A673 (cell line): ENCODE data around the gene TACC2. TPM values are rescaled to one million over a fixed set of nuclear protein-coding genes. Genes with fewer than 3 reads are reported as not detected.
"Not testable (repeated sequence)": the region's sequence is repeated elsewhere in the genome, so short reads cannot be mapped to it uniquely, and the experiment has no call there.

ENCODE experiments used
- BruUV-seq: library from RNA; stranded (reverse); fragments of 400-500 nt; replicated peaks from 2 replicates; lab custom pipeline; 2021; lab: Mats Ljungman, UMichigan
- CTCF ChIA-PET: fragments of 300-600 bp; sonication (Branson Sonifier 250); formaldehyde crosslinking; loops from one replicate; lab custom pipeline; 2022; ENCODE audit warnings: antibody characterized with exemption; lab: Charles Lee
- POLR2A ChIA-PET: fragments of 300-600 bp; sonication (Branson Sonifier 250); formaldehyde crosslinking; loops from one replicate; lab custom pipeline; 2022; ENCODE audit warnings: antibody characterized with exemption; ENCODE audit not compliant: low non-redundant PET; lab: Charles Lee
- DNase-seq: peaks from one replicate; pipeline ENCODE4 v3.0.0-alpha.2; 2015; ENCODE audit warnings: low spot score
- H3K27ac ChIP-seq: fragments of 200-600 bp; sonication (generic); 2 replicates; pipeline ENCODE4 v1.5.1; 2016; ENCODE audit warnings: mixed run types, low read depth, mild to moderate bottlenecking, mixed read lengths, antibody characterized with exemption, low read length; ENCODE audit not compliant: poor library complexity, severe bottlenecking
- H3K27me3 ChIP-seq: fragments of 200-600 bp; sonication (generic); replicated peaks from 2 replicates; pipeline ENCODE4 v1.6.1; 2017; ENCODE audit warnings: mixed run types, low read depth, mild to moderate bottlenecking, mixed read lengths, antibody characterized with exemption, low read length; ENCODE audit not compliant: insufficient read depth, poor library complexity
- H3K36me3 ChIP-seq: fragments of 200-600 bp; sonication (generic); 2 replicates; pipeline ENCODE4 v1.6.1; 2016; ENCODE audit warnings: mixed run types, mild to moderate bottlenecking, mixed read lengths, antibody characterized with exemption, low read length; ENCODE audit not compliant: insufficient read depth, poor library complexity, severe bottlenecking
- H3K4me1 ChIP-seq: fragments of 200-600 bp; sonication (generic); 2 replicates; pipeline ENCODE4 v1.6.1; 2017; ENCODE audit warnings: mixed run types, mild to moderate bottlenecking, mixed read lengths, antibody characterized with exemption, low read length; ENCODE audit not compliant: insufficient read depth, poor library complexity, severe bottlenecking
- H3K4me3 ChIP-seq: fragments of 200-600 bp; sonication (generic); 2 replicates; pipeline ENCODE4 v1.5.1; 2016; ENCODE audit warnings: low read depth, mixed run types, mild to moderate bottlenecking, mixed read lengths, low read length; ENCODE audit not compliant: poor library complexity, severe bottlenecking
- H3K9me3 ChIP-seq: fragments of 200-600 bp; sonication (generic); 2 replicates; pipeline ENCODE4 v1.6.1; 2016; ENCODE audit warnings: mixed run types, low read depth, mild to moderate bottlenecking, mixed read lengths, antibody characterized with exemption, low read length; ENCODE audit not compliant: poor library complexity, severe bottlenecking
- EZH2 ChIP-seq: fragments of 200-600 bp; sonication (generic); IDR thresholded peaks from 2 replicates; pipeline ENCODE4 v1.6.1; 2017; ENCODE audit warnings: borderline replicate concordance, low read depth, mild to moderate bottlenecking, mixed read lengths, antibody characterized with exemption, low read length; ENCODE audit not compliant: poor library complexity, severe bottlenecking
- intact Hi-C: fragments of 100-400 bp; cut with micrococcal nuclease; formaldehyde crosslinking; loops from one replicate; pipeline ENCODE4 v1.10.0; 2022; ENCODE audit not compliant: unreplicated experiment
- total RNA-seq: library from RNA; stranded (reverse); gene quantifications from 2 replicates; pipeline ENCODE4 v1.2.3, GENCODE V29; 2021
- TF ChIP-seq, protein P1 (sequence below): fragments of 300-800, 200-600 bp; sonication (generic); conservative IDR thresholded peaks from 2 replicates; pipeline ENCODE4 v1.5.1; 2017; ENCODE audit warnings: low read depth, mild to moderate bottlenecking, antibody characterized with exemption, low read length, moderate library complexity, mixed read lengths

TACC2 gene
- total RNA-seq, 1 experiment from 2014 or later, result 0.62 TPM

DNA sequence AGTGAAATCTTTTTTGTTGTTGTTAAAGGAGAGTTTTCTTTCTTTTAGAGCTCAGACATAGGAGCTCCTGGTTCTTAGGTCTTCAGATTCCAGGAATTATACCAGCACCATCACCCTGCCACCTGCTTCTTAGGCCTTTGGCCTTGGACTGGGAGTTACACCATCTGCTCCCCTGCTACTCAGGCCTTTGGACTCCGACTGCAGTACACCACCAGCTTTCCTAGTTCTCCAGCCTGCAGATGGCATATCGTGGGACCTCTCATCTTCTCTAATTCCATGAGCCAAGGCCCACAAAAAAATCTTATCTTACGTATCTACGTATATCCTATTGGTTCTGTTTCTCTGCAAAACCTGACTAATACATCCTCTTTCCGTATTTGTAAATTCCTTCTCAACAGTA, 5.1 kb upstream of the TACC2 start:
- H3K4me3 ChIP-seq, result no peak overlapping the region
- ChIA-PET CTCF (no interaction called here), POLR2A (no interaction called here)
- H3K9me3 ChIP-seq, result peaks cover 12% of the 10 kb centered on the region
- no TSS peak for BruUV-seq
- H3K4me1 ChIP-seq, result no peaks in the 10 kb centered on the region
- intact Hi-C loops, result no loop called here
- no peak for TF ChIP-seq EZH2
- TF ChIP-seq, protein P1, sequence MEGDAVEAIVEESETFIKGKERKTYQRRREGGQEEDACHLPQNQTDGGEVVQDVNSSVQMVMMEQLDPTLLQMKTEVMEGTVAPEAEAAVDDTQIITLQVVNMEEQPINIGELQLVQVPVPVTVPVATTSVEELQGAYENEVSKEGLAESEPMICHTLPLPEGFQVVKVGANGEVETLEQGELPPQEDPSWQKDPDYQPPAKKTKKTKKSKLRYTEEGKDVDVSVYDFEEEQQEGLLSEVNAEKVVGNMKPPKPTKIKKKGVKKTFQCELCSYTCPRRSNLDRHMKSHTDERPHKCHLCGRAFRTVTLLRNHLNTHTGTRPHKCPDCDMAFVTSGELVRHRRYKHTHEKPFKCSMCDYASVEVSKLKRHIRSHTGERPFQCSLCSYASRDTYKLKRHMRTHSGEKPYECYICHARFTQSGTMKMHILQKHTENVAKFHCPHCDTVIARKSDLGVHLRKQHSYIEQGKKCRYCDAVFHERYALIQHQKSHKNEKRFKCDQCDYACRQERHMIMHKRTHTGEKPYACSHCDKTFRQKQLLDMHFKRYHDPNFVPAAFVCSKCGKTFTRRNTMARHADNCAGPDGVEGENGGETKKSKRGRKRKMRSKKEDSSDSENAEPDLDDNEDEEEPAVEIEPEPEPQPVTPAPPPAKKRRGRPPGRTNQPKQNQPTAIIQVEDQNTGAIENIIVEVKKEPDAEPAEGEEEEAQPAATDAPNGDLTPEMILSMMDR, result no peak
- H3K27me3 ChIP-seq, result no peaks in the 10 kb centered on the region
- no peak overlapping the region for H3K27ac ChIP-seq
- DNase-seq, result no peak
- no peaks in the 10 kb centered on the region for H3K36me3 ChIP-seq

DNA sequence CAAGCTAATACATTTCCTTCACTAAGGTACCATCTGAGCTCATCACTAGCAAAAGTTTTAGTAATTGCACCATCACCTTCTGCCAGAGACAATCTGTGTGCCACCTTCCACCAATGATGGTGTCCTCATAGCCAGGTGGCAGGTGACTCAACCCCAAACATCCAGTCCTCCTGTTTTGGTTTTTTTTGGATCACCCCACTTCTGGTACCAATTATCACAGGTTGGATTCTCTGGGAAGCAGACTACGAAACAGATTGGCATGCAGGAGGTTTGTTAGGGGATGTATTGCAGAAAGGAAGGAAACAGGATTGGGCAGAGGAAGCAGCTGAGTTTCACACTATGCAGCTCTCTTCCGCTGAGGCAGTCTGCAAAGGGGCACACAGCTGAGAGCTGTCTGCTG, 4.5 kb upstream of the TACC2 start:
- ChIA-PET CTCF (interaction anchor here (0.6 kb wide), 1 partner anchor 913 kb away, joined by 3 read pairs; no protein-coding TSS in a partner anchor), POLR2A (no interaction called here)
- no peak for DNase-seq
- H3K36me3 ChIP-seq, result no peaks in the 10 kb centered on the region
- H3K4me1 ChIP-seq, result no peaks in the 10 kb centered on the region
- H3K27ac ChIP-seq, result no peak overlapping the region
- no peak for TF ChIP-seq EZH2
- TF ChIP-seq, protein P1, result no peak
- no peaks in the 10 kb centered on the region for H3K27me3 ChIP-seq
- no TSS peak for BruUV-seq
- intact Hi-C loops, result no loop called here
- no peak overlapping the region for H3K4me3 ChIP-seq
- peaks cover 12% of the 10 kb centered on the region for H3K9me3 ChIP-seq

DNA sequence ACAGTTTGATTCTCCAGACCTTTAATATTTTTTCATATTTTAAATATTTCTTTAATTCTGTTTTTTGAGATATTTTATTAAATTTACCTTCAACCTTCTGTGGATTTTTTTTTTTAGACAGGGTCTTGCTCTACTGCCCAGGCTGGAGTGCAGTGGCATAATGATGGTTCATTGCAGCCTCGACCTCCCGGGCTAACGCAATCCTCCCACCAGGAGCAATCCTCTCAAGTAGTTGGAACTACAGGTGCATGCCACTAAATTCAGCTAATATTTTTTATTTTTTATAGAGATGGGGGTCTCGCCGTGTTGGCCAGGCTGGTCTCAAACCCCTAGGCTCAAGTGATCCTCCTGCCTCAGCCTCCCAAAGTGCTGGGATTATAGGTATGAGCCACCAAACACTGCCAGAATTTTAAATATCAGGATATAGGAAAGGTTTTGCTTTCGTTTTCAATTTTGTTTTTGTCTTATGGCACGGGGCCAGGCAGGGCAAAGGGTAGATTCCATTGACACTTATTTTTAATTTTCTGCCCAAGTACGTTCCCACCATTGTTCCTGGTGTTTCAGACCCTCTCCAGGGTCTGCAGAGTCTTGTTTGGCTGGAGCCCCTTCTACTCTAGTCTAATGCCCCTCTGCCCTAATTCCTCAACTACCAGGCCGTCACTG, 1.2 kb downstream of the TACC2 start:
- H3K4me1 ChIP-seq, result no peaks in the 10 kb centered on the region
- no TSS peak for BruUV-seq
- no peak for DNase-seq
- ChIA-PET POLR2A (no interaction called here), CTCF (no interaction called here)
- no peaks in the 10 kb centered on the region for H3K36me3 ChIP-seq
- H3K4me3 ChIP-seq, result no peak overlapping the region
- TF ChIP-seq EZH2, result no peak
- TF ChIP-seq, protein P1, result no peak
- H3K9me3 ChIP-seq, result no peaks in the 10 kb centered on the region
- intact Hi-C loops, result no loop called here
- H3K27ac ChIP-seq, result no peak overlapping the region
- peaks cover 3% of the 10 kb centered on the region for H3K27me3 ChIP-seq

DNA sequence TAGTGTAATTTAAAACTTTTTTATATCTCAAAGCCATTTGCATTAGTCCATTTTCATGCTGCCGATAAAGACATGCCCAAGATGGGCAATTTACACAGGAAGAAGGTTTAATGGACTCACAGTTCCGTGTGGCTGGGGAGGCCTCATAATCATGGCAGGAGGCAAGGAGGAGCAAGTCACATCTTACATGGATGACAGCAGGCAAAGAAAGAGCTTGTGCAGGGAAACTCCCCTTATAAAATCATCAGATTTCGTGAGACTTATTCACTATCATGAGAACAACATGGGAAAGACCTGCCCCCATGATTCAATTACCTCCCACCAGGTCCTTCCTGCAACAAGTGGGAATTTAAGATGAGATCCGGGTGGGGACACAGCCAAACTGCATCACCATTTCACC, 2.8 kb downstream of the TACC2 start:
- CTCF ChIA-PET, result not testable (repeated sequence)

More for the DNA sequence above, 2.8 kb downstream of the TACC2 start:
- H3K36me3 ChIP-seq, DNase-seq, H3K9me3 ChIP-seq, H3K4me3 ChIP-seq, BruUV-seq, intact Hi-C loops, H3K27me3 ChIP-seq, POLR2A ChIA-PET, H3K4me1 ChIP-seq, H3K27ac ChIP-seq: not testable (repeated sequence)
